GM21526 (cell line): ENCODE results near the gene R3HDM2.
A peak's percentile ranks its signal among the peaks of the same experiment; 100 is the strongest.
"Not testable (repeated sequence)": the region's sequence is repeated elsewhere in the genome, so short reads cannot be mapped to it uniquely, and the experiment has no call there.

ENCODE experiments used
- ATAC-seq: cut with Tn5 transposase; IDR thresholded peaks from one replicate; pipeline ENCODE4 v1.9.1; 2021; ENCODE audit warnings: moderate library complexity; ENCODE audit not compliant: unreplicated experiment, low FRiP score

R3HDM2 gene

DNA sequence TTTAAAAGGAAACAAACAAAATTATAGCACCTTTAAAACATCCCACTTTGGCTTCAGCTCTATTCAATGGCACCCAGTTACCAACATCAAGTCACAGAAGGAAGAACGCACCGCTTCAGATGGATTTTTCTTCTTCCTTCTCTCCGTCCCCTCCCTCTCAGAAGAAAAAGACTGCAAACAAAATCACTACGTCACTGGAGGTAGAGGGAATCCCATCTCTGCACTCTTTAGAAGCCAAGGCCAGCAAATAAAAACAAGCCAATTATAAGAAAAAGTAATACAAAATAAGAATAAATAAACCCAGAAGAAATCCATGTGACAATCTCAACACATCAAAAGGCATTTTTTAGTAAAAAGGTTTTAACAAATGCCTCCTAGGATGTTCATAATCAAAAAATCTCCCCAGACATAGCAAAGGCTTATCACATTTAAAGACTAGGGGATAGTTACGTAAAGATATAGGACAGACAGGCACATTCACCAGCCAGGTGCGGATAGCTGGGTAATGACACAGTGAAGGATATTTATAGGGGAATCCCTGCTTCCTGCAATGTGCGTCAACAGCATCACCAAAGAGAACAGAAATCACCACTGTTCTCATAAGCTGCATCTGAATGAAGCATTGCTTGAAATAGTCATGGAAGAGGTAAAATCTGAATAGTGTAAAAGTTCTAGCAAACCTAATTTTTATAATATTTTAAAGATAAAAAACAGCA lies 89.4 kb downstream of the R3HDM2 start:
- no peak for ATAC-seq

- ATAC-seq: no peak
Measured at GRCh38 chr12:57340104-57340503, 90.7 kb downstream of the R3HDM2 start.

DNA sequence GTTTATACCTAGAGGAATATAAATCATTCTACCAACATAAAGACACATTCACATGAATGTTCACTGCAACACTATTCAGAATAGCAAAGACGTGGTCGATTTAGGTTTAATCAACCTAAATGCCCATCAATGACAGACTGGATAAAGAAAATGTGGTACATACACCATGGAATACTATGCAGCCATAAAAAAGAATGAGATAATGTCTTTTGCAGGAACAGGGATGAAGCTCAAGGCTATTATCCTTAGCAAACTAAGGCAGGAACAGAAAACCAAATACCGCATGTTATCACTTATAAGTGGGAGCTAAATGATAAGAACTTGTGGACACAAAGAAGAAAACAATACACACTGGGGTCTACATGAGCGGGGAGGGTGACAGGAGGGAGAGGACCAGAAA lies 94.5 kb downstream of the R3HDM2 start:
- ATAC-seq: not testable (repeated sequence)

DNA sequence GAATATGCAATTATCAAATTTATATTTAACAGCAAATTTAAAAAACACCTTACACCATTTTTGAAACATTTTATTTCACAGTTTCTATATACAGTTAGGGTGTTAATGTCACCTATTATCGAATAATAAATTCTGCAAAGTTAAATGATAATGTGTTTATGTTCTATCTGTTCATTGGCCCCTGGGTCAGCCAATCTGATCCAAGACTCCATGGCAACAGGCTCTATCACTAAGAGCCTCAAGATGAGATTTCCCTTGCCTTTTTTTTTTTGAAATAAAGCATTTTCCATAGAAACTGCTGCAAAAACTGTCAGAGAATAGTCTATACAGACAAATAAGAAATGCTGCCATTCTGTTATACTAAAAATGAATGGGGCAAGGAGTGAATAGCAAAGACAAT lies 96.6 kb downstream of the R3HDM2 start:
- no peak for ATAC-seq

GRCh38 chr12:57332646-57333312 lies 98.1 kb downstream of the R3HDM2 start:
- no peak for ATAC-seq

DNA sequence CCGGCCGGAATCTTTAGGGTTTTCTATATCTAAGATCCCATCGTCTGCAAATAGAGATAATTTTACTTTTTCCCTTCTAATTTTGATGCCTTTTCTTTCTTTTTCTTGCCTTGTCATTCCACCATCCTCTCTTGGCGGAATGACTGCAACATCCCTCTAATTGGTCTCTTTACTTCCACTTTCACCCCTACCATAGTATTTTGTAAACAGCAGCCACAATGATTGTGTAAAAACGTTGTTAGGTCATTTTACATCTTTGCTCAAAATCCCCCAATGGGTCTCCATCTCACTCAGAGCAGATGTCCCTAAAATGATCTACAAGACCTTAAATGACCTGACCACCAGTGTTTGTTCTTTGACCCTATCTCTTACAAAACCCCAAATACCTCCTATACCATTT lies 99.9 kb downstream of the R3HDM2 start:
- no peak for ATAC-seq

GRCh38 chr12:57329219-57329618 lies 101.6 kb downstream of the R3HDM2 start:
- no peak for ATAC-seq

- no peak for ATAC-seq
Measured at GRCh38 chr12:57325395-57325794, 105.4 kb downstream of the R3HDM2 start.

GRCh38 chr12:57323416-57323815 lies 107.4 kb downstream of the R3HDM2 start:
- no peak for ATAC-seq

DNA sequence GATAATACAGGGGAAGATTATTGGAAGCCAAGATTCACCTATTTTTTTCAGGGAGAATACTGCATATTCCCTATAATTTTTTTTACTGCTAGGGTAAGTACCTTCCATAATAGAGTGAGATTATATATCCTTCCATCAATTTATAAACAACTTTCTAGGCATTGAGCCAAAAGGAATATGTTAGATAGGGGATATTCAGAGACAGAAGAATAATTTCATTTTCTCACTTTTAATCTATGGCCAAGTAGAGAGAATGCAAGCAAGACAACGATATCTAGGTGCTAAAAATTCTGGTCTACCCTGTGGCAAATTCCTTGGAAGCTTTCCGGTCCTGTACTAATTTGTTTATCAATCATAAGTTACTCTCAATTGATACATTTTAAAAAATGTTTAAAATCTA lies 110.2 kb downstream of the R3HDM2 start:
- ATAC-seq: no peak

DNA sequence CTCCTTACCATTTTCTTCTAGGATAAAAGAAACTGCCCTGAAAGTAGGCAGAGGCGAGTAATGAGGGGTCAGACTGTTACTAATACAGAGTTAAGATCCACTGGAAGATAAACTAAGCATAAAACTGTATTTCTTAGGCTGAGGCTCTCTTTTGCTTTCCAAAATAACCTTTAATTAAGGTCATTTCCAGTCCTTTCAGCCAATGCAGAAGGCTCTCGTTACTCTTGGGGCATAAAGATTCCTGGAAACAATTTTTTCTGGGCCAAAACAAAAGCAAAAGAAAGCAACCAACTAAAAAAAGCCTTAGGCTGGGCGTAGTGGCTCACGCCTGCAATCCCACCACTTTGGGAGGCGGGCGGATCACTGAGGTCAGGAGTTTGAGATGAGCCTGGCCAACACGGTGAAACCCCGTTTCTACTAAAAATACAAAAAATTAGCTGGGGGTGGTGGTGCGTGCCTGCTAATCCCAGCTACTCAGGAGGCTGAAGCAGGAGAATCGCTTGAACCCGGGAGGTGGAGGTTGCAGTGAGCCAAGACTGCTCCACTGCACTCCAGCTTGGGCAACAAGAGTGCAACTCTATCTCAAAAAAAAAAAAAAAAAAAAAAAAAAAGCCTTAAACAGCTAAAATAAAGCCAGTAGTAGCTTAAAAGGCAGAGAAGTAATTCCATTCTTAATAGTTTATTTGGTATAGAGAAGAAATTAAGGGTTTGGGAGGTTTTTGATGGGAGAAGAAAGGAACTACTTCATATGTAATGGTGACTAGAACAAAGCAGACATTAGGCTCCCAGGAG lies 111.0 kb downstream of the R3HDM2 start:
- ATAC-seq: no peak

- no peak for ATAC-seq
Measured at GRCh38 chr12:57315681-57316080, 115.2 kb downstream of the R3HDM2 start.

GRCh38 chr12:57312287-57312686 lies 118.6 kb downstream of the R3HDM2 start:
- ATAC-seq: not testable (repeated sequence)

DNA sequence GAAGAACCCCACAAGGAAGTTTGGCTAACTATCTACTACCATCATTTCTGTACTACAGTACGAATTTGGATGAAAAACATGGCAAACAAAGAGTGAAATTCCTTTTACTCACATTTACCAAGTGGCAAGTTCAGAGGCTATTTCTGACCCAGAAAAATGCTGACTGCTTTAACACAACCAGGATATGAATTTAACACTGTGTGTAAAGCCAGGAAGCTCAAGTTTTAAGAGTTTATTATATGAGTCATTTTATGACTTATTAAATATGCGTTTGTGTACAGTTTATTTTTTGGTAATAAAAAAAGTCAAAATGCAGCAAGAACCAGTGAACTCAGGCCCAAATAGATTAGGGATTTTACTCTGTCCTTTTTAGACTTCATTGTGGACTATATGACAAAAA lies 121.4 kb downstream of the R3HDM2 start:
- no peak for ATAC-seq

DNA sequence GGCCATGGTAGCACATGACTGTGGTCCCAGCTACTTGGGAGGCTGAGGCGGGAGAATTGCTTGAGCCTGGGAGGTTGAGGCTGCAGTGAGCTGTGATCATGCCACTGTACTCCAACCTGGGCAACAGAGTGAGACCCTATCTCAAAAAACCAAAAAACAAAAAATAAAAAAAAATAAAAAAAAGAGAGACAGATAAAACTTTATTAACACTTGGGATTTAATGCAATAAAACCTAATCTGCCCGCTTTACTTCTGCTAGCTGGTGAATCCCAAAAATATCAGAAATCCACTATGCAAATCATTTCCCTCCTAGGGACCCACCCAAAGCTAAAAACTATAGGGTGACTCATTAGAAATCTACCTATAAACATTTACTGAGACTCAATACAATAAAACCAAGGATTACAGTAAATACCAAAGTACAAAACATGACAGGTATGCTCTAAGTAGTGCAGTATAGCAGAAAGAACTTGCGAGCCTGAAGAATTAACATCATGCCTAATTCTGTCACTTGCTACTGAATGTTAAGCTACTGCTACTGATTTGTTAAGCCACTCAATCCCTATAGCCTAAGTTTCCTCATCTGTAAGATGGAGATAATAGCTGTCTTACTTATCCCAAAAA lies 129.8 kb downstream of the R3HDM2 start:
- ATAC-seq: no peak

GRCh38 chr12:57299514-57300016 lies 131.3 kb downstream of the R3HDM2 start:
- ATAC-seq: no peak

DNA sequence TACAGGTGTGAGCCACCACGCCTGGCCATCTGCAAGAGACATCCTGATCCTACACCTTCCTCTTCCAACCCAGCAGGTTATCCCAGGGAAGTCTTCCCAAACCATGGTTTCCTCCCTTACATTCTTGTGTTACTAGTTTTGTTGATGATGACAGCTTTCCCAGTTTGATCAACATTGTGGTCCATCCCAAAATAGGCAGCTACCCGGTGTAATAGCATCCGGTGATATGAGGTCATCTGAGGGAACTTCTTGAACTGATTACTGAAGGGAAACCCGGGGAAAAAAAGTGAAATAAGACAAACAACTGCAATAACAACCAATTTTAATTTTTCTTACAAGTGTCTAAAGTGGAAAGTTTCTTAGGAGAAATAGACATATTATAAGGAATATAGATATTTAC lies 134.6 kb downstream of the R3HDM2 start:
- no peak for ATAC-seq

- ATAC-seq: not testable (repeated sequence)
Measured at GRCh38 chr12:57282073-57282472, 148.8 kb downstream of the R3HDM2 start.

- peak; percentile 96 for ATAC-seq
Measured at GRCh38 chr12:57280211-57281062, 150.4 kb downstream of the R3HDM2 start.
